ENCODE results near the gene PRR5. TPM values are rescaled to one million over a fixed set of nuclear protein-coding genes. Genes with fewer than 3 reads are reported as not detected.
A peak's percentile ranks its signal among the peaks of the same experiment; 100 is the strongest.

PRR5 gene
- total and polyA plus RNA-seq, 2 experiments from 2014 or later, result 15.3 to 31.4 TPM

DNA sequence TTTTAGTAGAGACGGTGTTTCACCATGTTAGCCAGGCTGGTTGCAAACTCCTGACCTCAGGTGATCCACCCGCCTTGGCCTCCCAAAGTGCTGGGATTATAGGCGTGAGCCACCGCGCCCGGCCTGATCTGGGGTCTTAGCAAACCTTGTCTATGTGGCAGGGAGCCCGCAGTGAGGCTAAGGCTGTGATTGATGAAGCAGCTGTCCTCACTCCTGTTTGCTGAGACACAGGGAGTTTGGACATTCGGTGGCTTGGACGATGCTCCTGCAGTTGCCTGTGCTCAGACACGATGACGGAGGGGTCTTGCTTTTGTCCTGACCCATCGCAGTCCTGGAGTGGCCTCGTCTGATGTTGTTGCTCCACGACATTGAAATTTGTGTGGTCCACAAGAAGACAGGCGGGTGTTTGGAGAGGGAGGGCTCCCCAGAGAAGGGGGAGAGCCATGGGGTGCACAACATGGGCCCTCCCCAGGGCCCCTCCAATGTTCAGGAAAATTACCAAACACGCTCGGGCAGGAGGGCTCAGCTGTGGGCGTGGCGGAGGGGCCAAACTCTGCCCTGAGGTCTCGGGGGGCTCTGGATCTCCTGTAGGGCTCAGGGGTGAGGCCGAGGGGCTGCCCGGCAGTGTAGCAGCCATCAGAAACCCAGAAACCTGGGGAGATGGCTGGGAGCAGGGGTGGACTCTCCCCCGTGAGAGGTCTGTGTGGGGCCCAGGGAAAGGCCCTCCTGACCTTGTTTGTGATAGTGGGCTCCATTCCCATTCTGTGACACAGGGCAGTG lies 41.8 kb upstream of the PRR5 start (continued):
- TF ChIP-seq, protein P1, sequence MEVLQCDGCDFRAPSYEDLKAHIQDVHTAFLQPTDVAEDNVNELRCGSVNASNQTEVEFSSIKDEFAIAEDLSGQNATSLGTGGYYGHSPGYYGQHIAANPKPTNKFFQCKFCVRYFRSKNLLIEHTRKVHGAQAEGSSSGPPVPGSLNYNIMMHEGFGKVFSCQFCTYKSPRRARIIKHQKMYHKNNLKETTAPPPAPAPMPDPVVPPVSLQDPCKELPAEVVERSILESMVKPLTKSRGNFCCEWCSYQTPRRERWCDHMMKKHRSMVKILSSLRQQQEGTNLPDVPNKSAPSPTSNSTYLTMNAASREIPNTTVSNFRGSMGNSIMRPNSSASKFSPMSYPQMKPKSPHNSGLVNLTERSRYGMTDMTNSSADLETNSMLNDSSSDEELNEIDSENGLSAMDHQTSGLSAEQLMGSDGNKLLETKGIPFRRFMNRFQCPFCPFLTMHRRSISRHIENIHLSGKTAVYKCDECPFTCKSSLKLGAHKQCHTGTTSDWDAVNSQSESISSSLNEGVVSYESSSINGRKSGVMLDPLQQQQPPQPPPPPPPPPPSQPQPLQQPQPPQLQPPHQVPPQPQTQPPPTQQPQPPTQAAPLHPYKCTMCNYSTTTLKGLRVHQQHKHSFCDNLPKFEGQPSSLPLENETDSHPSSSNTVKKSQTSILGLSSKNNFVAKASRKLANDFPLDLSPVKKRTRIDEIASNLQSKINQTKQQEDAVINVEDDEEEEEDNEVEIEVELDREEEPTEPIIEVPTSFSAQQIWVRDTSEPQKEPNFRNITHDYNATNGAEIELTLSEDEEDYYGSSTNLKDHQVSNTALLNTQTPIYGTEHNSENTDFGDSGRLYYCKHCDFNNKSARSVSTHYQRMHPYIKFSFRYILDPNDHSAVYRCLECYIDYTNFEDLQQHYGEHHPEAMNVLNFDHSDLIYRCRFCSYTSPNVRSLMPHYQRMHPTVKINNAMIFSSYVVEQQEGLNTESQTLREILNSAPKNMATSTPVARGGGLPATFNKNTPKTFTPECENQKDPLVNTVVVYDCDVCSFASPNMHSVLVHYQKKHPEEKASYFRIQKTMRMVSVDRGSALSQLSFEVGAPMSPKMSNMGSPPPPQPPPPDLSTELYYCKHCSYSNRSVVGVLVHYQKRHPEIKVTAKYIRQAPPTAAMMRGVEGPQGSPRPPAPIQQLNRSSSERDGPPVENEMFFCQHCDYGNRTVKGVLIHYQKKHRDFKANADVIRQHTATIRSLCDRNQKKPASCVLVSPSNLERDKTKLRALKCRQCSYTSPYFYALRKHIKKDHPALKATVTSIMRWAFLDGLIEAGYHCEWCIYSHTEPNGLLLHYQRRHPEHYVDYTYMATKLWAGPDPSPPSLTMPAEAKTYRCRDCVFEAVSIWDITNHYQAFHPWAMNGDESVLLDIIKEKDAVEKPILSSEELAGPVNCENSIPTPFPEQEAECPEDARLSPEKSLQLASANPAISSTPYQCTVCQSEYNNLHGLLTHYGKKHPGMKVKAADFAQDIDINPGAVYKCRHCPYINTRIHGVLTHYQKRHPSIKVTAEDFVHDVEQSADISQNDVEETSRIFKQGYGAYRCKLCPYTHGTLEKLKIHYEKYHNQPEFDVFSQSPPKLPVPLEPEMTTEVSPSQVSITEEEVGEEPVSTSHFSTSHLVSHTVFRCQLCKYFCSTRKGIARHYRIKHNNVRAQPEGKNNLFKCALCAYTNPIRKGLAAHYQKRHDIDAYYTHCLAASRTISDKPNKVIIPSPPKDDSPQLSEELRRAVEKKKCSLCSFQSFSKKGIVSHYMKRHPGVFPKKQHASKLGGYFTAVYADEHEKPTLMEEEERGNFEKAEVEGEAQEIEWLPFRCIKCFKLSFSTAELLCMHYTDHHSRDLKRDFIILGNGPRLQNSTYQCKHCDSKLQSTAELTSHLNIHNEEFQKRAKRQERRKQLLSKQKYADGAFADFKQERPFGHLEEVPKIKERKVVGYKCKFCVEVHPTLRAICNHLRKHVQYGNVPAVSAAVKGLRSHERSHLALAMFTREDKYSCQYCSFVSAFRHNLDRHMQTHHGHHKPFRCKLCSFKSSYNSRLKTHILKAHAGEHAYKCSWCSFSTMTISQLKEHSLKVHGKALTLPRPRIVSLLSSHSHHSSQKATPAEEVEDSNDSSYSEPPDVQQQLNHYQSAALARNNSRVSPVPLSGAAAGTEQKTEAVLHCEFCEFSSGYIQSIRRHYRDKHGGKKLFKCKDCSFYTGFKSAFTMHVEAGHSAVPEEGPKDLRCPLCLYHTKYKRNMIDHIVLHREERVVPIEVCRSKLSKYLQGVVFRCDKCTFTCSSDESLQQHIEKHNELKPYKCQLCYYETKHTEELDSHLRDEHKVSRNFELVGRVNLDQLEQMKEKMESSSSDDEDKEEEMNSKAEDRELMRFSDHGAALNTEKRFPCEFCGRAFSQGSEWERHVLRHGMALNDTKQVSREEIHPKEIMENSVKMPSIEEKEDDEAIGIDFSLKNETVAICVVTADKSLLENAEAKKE (CRISPR knock-in tag; IDR thresholded peaks at IDR 0.05), result no peak

DNA sequence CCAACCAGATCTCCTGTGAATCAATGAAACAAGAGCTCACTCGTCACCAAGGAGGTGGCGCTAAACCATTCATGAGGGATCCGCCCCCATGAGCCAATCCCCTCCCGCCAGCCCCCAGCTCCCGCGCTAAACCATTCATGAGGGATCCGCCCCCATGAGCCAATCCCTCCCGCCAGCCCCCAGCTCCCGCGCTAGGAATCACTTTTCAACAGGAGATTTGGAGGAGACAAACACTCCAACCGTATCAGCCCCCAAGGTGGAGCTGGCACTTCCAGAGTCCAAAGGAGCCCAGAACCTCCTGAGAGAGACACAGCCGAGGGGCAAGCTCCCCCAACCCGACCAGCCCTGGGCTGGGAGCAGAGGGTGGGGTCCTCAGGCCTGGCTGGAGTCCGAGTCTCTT lies 40.9 kb upstream of the PRR5 start:
- Histone ChIP-seq H3K4me2 (peak overlapping the region; percentile 76), H3K4me1 (ENCODE audit: insufficient read depth) (no peaks in the 10 kb centered on the region; the same call in 1 of the 2 replicates), H3K9me2 (ENCODE audit: insufficient read depth) (no peaks in the 10 kb centered on the region), H3K27ac (ENCODE audit: low read depth) (no peak overlapping the region), H3K4me3 (peak overlapping the region; percentile 44; the same call in 1 of the 2 replicates), H4K20me1 (replicated peaks; ENCODE audit: insufficient read depth) (no peaks in the 10 kb centered on the region), H3K79me2 (replicated peaks; ENCODE audit: insufficient read depth) (no peaks in the 10 kb centered on the region), H3K27me3 (ENCODE audit: insufficient read depth) (no peaks in the 10 kb centered on the region), H3F3A (replicated peaks; ENCODE audit: low read depth) (0 out of 2 replicates have a peak, but pooled peaks cover 4% of the 10 kb centered on the region), H3K36me3 (ENCODE audit: insufficient read depth) (no peaks in the 10 kb centered on the region), H2AFZ (peak overlapping the region; percentile 98)
- peaks cover 4% of the 10 kb centered on the region; the same call in 2 of the 3 replicates for H3K9me3 Mint-ChIP-seq
- TF ChIP-seq, protein P1 (CRISPR knock-in tag; IDR thresholded peaks at IDR 0.05), result 0 out of 2 replicates have a peak, but pooled peaks have one; percentile 20
- TF ChIP-seq EZH2 (IDR thresholded peaks at IDR 0.05; ENCODE audit: low read depth, unreplicated experiment) (no peak), POLR2AphosphoS5 (IDR thresholded peaks at IDR 0.05; ENCODE audit: low read depth) (peak; percentile 30; the same call in 1 of the 2 replicates), CREB1 (CRISPR knock-in tag; IDR thresholded peaks at IDR 0.05; ENCODE audit: low read depth) (0 out of 2 replicates have a peak, but pooled peaks have one; percentile 37)
- TF ChIP-seq, protein P2, sequence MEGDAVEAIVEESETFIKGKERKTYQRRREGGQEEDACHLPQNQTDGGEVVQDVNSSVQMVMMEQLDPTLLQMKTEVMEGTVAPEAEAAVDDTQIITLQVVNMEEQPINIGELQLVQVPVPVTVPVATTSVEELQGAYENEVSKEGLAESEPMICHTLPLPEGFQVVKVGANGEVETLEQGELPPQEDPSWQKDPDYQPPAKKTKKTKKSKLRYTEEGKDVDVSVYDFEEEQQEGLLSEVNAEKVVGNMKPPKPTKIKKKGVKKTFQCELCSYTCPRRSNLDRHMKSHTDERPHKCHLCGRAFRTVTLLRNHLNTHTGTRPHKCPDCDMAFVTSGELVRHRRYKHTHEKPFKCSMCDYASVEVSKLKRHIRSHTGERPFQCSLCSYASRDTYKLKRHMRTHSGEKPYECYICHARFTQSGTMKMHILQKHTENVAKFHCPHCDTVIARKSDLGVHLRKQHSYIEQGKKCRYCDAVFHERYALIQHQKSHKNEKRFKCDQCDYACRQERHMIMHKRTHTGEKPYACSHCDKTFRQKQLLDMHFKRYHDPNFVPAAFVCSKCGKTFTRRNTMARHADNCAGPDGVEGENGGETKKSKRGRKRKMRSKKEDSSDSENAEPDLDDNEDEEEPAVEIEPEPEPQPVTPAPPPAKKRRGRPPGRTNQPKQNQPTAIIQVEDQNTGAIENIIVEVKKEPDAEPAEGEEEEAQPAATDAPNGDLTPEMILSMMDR (conservative IDR thresholded peaks at IDR 0.05; ENCODE audit: low read depth in 2 of 2), result no peak
- no peaks in the 10 kb centered on the region for H3K36me3 Mint-ChIP-seq (ENCODE audit: low read depth)
- peaks cover 16% of the 10 kb centered on the region for H3K4me1 Mint-ChIP-seq
- H3K27ac Mint-ChIP-seq, result no peak overlapping the region
- ATAC-seq (peak; percentile 84), DNase-seq (ENCODE audit: low spot score) (peak; percentile 88)
- H3K27me3 Mint-ChIP-seq (ENCODE audit: insufficient read depth, low read depth, poor library complexity), result peaks cover 10% of the 10 kb centered on the region
- peak overlapping the region; percentile 43; the same call in 2 of the 3 replicates for H3K4me3 Mint-ChIP-seq

All from GM23338 (cell line).